Hepatocyte (in vitro differentiated cells): ENCODE results near the gene STX7. TPM values are rescaled to one million over a fixed set of nuclear protein-coding genes. Genes with fewer than 3 reads are reported as not detected.

Experiments
- DNase-seq: peaks from one replicate; pipeline ENCODE4 v3.0.0-alpha.2; 2016; ENCODE audit warnings: low spot score
- H2AFZ ChIP-seq: fragments of 200-600 bp; sonication (generic); 2 replicates; pipeline ENCODE4 v1.6.0; 2016; ENCODE audit warnings: antibody characterized with exemption, mild to moderate bottlenecking
- H3K27ac ChIP-seq: fragments of 200-600 bp; sonication (generic); 2 replicates; pipeline ENCODE4 v1.5.1; 2016; ENCODE audit warnings: mild to moderate bottlenecking
- H3K27me3 ChIP-seq: fragments of 200-600 bp; sonication (generic); 2 replicates; pipeline ENCODE4 v1.6.1; 2016
- H3K36me3 ChIP-seq: fragments of 200-600 bp; sonication (generic); replicated peaks from 2 replicates; pipeline ENCODE4 v1.5.1; 2016; ENCODE audit warnings: low read depth; ENCODE audit not compliant: insufficient read depth
- H3K4me1 ChIP-seq: fragments of 200-600 bp; sonication (generic); 2 replicates; pipeline ENCODE4 v1.5.1; 2016; ENCODE audit warnings: mild to moderate bottlenecking, moderate library complexity; ENCODE audit not compliant: insufficient read depth
- H3K4me2 ChIP-seq: fragments of 200-600 bp; sonication (generic); 2 replicates; pipeline ENCODE4 v1.6.0; 2016
- H3K4me3 ChIP-seq: fragments of 200-600 bp; sonication (generic); 2 replicates; pipeline ENCODE4 v1.5.1; 2016; ENCODE audit warnings: mild to moderate bottlenecking
- H3K79me2 ChIP-seq: fragments of 200-600 bp; sonication (generic); 2 replicates; pipeline ENCODE4 v1.6.0; 2017; ENCODE audit warnings: mild to moderate bottlenecking
- H3K9me2 ChIP-seq: fragments of 200-600 bp; sonication (generic); replicated peaks from 2 replicates; pipeline ENCODE4 v1.6.0; 2017; ENCODE audit warnings: mild to moderate bottlenecking; ENCODE audit not compliant: insufficient read depth
- H3K9me3 ChIP-seq: fragments of 200-600 bp; sonication (generic); 2 replicates; pipeline ENCODE4 v1.5.1; 2016; ENCODE audit warnings: low read depth, mild to moderate bottlenecking
- H4K20me1 ChIP-seq: fragments of 200-600 bp; sonication (generic); 2 replicates; pipeline ENCODE4 v1.6.0; 2016; ENCODE audit warnings: mild to moderate bottlenecking; ENCODE audit not compliant: insufficient read depth, poor library complexity, severe bottlenecking
- EZH2 ChIP-seq: fragments of 200-600 bp; sonication (generic); IDR thresholded peaks from 2 replicates; pipeline ENCODE4 v1.6.1; 2016; ENCODE audit warnings: antibody characterized with exemption, mild to moderate bottlenecking, borderline replicate concordance
- EZH2phosphoT487 ChIP-seq: fragments of 200-600 bp; sonication (generic); IDR thresholded peaks from one replicate; pipeline ENCODE4 v1.6.1; 2018; ENCODE audit warnings: antibody characterized with exemption, mild to moderate bottlenecking, low read depth, moderate library complexity; ENCODE audit not compliant: unreplicated experiment, severe bottlenecking
- WGBS: methylation state at CpG from one replicate; pipeline ENCODE4 v1.1.6; 2016; ENCODE audit warnings: low lambda C conversion rate; ENCODE audit errors: missing lambda C conversion rate; 5-methylcytosine and 5-hydroxymethylcytosine counted together
- polyA plus RNA-seq: library from polyadenylated mRNA; unstranded; fragments of >200 nt; fragmentation: Nextera tagmentation; extraction: Ambion mirVana; gene quantifications from 2 replicates; pipeline ENCODE4 v1.2.1, GENCODE V29; 2016
- total RNA-seq: library from RNA; depleted of rRNA; stranded (reverse); fragments of >200 nt; gene quantifications from 2 replicates; pipeline ENCODE4 v1.2.3, GENCODE V29; 2014
- TF ChIP-seq, protein P1 (sequence below): fragments of 200-600 bp; sonication (generic); IDR thresholded peaks from 2 replicates; pipeline ENCODE4 v1.5.1; 2016; ENCODE audit warnings: antibody characterized with exemption, mild to moderate bottlenecking; ENCODE audit not compliant: poor library complexity

STX7 gene
- total and polyA plus RNA-seq, 2 experiments from 2014 or later: 38.4 to 39.3 TPM

DNA sequence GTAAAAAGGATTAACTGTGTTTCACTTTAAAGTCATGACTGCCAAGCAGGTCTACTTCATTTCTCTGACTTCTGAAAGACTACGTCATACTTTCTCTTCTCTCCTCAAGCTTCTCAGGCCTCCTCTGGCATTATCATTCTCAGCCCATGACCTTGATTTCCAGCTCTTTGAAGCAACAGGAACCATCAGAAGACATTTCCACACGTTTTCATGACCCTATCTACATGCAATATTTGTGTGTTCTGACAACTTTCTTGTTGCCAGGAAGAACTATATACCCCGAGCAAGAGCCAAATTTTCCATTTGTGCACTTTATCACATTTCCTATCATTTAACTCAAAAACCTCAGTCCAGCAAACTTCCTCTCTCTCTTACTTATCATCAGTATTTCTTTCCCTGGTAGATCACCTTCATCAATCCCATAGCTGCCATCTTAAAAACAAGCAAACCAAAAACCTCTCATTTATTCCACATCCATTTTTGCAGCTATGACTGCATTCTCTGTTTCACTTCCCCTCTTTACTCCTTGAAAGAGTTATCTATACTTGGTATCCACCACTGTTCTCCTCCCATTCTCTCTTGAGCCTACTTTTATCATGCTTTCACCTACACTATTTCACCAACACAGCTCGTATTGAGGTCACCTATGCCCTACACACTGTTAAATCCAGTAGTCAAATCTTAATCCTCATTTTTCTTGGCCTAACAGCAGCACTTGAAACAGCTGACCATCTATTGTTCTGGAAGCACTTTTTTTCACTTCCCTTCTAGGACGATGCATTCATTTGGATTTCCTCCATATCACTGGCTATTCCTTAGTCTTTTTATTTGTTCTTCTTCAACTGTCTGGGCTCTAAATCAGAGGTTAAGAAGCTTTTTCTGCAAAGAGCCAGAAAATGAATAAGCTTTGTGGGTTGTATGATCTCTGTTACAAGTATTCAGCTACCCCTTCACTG lies 47.1 kb downstream of the STX7 start:
- Histone ChIP-seq H3K4me1 (peaks cover 5% of the 10 kb centered on the region), H2AFZ (no peak overlapping the region), H3K27me3 (no peaks in the 10 kb centered on the region), H3K9me2 (no peaks in the 10 kb centered on the region), H3K4me3 (no peak overlapping the region), H3K36me3 (no peaks in the 10 kb centered on the region), H3K9me3 (no peaks in the 10 kb centered on the region), H4K20me1 (no peaks in the 10 kb centered on the region), H3K4me2 (no peak overlapping the region), H3K79me2 (no peaks in the 10 kb centered on the region), H3K27ac (no peak overlapping the region)
- TF ChIP-seq EZH2phosphoT487 (no peak), EZH2 (no peak)
- TF ChIP-seq, protein P1, sequence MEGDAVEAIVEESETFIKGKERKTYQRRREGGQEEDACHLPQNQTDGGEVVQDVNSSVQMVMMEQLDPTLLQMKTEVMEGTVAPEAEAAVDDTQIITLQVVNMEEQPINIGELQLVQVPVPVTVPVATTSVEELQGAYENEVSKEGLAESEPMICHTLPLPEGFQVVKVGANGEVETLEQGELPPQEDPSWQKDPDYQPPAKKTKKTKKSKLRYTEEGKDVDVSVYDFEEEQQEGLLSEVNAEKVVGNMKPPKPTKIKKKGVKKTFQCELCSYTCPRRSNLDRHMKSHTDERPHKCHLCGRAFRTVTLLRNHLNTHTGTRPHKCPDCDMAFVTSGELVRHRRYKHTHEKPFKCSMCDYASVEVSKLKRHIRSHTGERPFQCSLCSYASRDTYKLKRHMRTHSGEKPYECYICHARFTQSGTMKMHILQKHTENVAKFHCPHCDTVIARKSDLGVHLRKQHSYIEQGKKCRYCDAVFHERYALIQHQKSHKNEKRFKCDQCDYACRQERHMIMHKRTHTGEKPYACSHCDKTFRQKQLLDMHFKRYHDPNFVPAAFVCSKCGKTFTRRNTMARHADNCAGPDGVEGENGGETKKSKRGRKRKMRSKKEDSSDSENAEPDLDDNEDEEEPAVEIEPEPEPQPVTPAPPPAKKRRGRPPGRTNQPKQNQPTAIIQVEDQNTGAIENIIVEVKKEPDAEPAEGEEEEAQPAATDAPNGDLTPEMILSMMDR: no peak
- 96% methylated on average over 5 of the region's 5 CpGs for WGBS
- no peak for DNase-seq

GRCh38 chr6:132464538-132465256 lies 48.2 kb downstream of the STX7 start:
- H3K4me1 ChIP-seq: peaks cover 5% of the 10 kb centered on the region

GRCh38 chr6:132461958-132462357 lies 51.0 kb downstream of the STX7 start:
- H3K4me1 ChIP-seq: peaks cover 5% of the 10 kb centered on the region
- WGBS: 94% methylated on average over 6 of the region's 6 CpGs
- no peaks in the 10 kb centered on the region for H4K20me1 ChIP-seq
- H3K9me2 ChIP-seq: no peaks in the 10 kb centered on the region
- DNase-seq: no peak
- no peak overlapping the region for H2AFZ ChIP-seq
- no peaks in the 10 kb centered on the region for H3K36me3 ChIP-seq
- H3K27ac ChIP-seq: no peak overlapping the region
- H3K4me2 ChIP-seq: no peak overlapping the region
- H3K9me3 ChIP-seq: no peaks in the 10 kb centered on the region
- H3K4me3 ChIP-seq: no peak overlapping the region
- TF ChIP-seq, protein P1: no peak
- no peak for TF ChIP-seq EZH2
- no peak for TF ChIP-seq EZH2phosphoT487
- no peaks in the 10 kb centered on the region for H3K79me2 ChIP-seq
- no peaks in the 10 kb centered on the region for H3K27me3 ChIP-seq

More at GRCh38 chr6:132464538-132465256, 48.2 kb downstream of the STX7 start:
- H3K79me2 ChIP-seq: no peaks in the 10 kb centered on the region
- WGBS: 69% methylated on average over 5 of the region's 5 CpGs
- H3K27me3 ChIP-seq: no peaks in the 10 kb centered on the region
- H3K9me3 ChIP-seq: no peaks in the 10 kb centered on the region
- H4K20me1 ChIP-seq: no peaks in the 10 kb centered on the region
- H3K27ac ChIP-seq: peak overlapping the region; percentile 35
- H3K4me3 ChIP-seq: no peak overlapping the region
- DNase-seq: peak; percentile 12
- no peak overlapping the region for H2AFZ ChIP-seq
- no peaks in the 10 kb centered on the region for H3K36me3 ChIP-seq
- H3K4me2 ChIP-seq: no peak overlapping the region
- TF ChIP-seq, protein P1: no peak
- TF ChIP-seq EZH2phosphoT487 (no peak), EZH2 (no peak)
- H3K9me2 ChIP-seq: no peaks in the 10 kb centered on the region
